DND-41 (cell line): ENCODE measurements around the gene TFF3.

Experiments
- ATAC-seq: fragments of 200-7000 bp; cut with Tn5 transposase; 3 replicates; pipeline ENCODE4 v1.9.1; 2021; ENCODE audit warnings: low read depth; ENCODE audit not compliant: insufficient read depth
- DNase-seq: peaks from one replicate; pipeline ENCODE4 v3.0.0-alpha.2; 2020
- H2AFZ ChIP-seq: 2 replicates; pipeline ENCODE4 v1.6.0; 2012; ENCODE audit warnings: low read depth, low read length
- H3K27ac ChIP-seq: 2 replicates; pipeline ENCODE4 v1.5.1; 2012; ENCODE audit warnings: low read length, inconsistent platforms
- H3K27me3 ChIP-seq: fragments of 200-600 bp; sonication (generic); 2 replicates; pipeline ENCODE4 v1.6.0; 2012; ENCODE audit warnings: low read length, mild to moderate bottlenecking, inconsistent platforms; ENCODE audit not compliant: insufficient read depth, poor library complexity
- H3K36me3 ChIP-seq: 2 replicates; pipeline ENCODE4 v1.5.1; 2012; ENCODE audit warnings: low read length, inconsistent platforms; ENCODE audit not compliant: insufficient read depth
- H3K4me1 ChIP-seq: 2 replicates; pipeline ENCODE4 v1.5.1; 2012; ENCODE audit warnings: mild to moderate bottlenecking, low read length; ENCODE audit not compliant: insufficient read depth
- H3K4me2 ChIP-seq: 2 replicates; pipeline ENCODE4 v1.6.0; 2012; ENCODE audit warnings: mild to moderate bottlenecking, moderate library complexity, low read length, inconsistent platforms; ENCODE audit not compliant: insufficient read depth
- H3K4me3 ChIP-seq, 2 experiments: fragments of 200-600 bp in 1 of 2; shearing (Covaris generic) in 1 of 2; 2 replicates each; pipeline ENCODE4 v1.5.1; 2012 to 2016; ENCODE audit warnings: inconsistent platforms in 2 of 2, low read length in 2 of 2, mild to moderate bottlenecking in 2 of 2, low read depth in 1 of 2, moderate library complexity in 1 of 2
- H3K79me2 ChIP-seq: 2 replicates; pipeline ENCODE4 v1.6.0; 2012; ENCODE audit warnings: low read length, inconsistent platforms; ENCODE audit not compliant: insufficient read depth
- H3K9ac ChIP-seq: 2 replicates; pipeline ENCODE4 v1.6.0; 2012; ENCODE audit warnings: low read depth, mild to moderate bottlenecking, inconsistent platforms, low read length, moderate library complexity
- H3K9me3 ChIP-seq: 2 replicates; pipeline ENCODE4 v1.5.1; 2012; ENCODE audit warnings: low read length, moderate library complexity, mild to moderate bottlenecking, inconsistent platforms; ENCODE audit not compliant: insufficient read depth, severe bottlenecking
- H4K20me1 ChIP-seq: 2 replicates; pipeline ENCODE4 v1.6.0; 2012; ENCODE audit warnings: low read length; ENCODE audit not compliant: insufficient read depth
- EZH2 ChIP-seq: IDR thresholded peaks from 3 replicates; pipeline ENCODE4 v1.6.1; 2012; ENCODE audit warnings: borderline replicate concordance, low read depth, mild to moderate bottlenecking, moderate library complexity, low read length, inconsistent platforms; ENCODE audit not compliant: severe bottlenecking
- TF ChIP-seq, protein P1 (sequence below): IDR thresholded peaks from 2 replicates; pipeline ENCODE4 v1.5.1; 2012; ENCODE audit warnings: borderline replicate concordance, low read length, moderate library complexity, mild to moderate bottlenecking; ENCODE audit not compliant: poor library complexity, severe bottlenecking; ENCODE audit errors: extremely low read depth

The TFF3 gene

GRCh38 chr21:42349420-42350317 is 34.5 kb upstream of the TFF3 start:
- no peak for TF ChIP-seq EZH2
- Histone ChIP-seq H3K36me3 (no peaks in the 10 kb centered on the region), H3K27me3 (no peaks in the 10 kb centered on the region), H3K4me2 (no peak overlapping the region), H3K9me3 (no peaks in the 10 kb centered on the region), H3K4me1 (no peaks in the 10 kb centered on the region), H3K79me2 (no peaks in the 10 kb centered on the region), H3K27ac (no peak overlapping the region), H2AFZ (no peak overlapping the region), H4K20me1 (no peaks in the 10 kb centered on the region), H3K4me3 (no peak overlapping the region), H3K9ac (no peak overlapping the region)
- no peak for ATAC-seq
- no peak for DNase-seq

DNA sequence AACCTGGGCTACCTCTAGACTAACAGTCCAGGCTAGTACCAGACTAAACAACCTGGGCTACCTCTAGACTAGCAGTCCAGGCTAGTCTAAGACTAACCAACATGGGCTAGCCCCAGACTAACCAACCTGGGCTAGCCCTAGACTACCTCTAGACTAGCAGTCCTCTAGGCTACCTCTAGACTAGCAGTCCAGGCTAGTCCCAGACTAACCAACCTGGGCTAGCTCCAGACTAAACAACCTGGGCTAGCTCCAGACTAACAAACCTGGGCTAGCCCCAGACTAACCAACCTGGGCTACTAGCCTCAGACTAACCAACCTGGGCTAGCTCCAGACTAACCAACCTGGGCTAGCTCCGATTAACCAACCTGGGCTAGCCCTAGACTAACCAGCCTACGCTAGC is 33.6 kb upstream of the TFF3 start:
- Histone ChIP-seq H2AFZ (no peak overlapping the region), H3K4me2 (no peak overlapping the region), H4K20me1 (no peaks in the 10 kb centered on the region), H3K27me3 (no peaks in the 10 kb centered on the region), H3K79me2 (no peaks in the 10 kb centered on the region), H3K36me3 (no peaks in the 10 kb centered on the region), H3K27ac (no peak overlapping the region), H3K4me3 (no peak overlapping the region), H3K4me1 (no peaks in the 10 kb centered on the region), H3K9ac (no peak overlapping the region), H3K9me3 (no peaks in the 10 kb centered on the region)
- DNase-seq (no peak), ATAC-seq (no peak)
- TF ChIP-seq, protein P1, sequence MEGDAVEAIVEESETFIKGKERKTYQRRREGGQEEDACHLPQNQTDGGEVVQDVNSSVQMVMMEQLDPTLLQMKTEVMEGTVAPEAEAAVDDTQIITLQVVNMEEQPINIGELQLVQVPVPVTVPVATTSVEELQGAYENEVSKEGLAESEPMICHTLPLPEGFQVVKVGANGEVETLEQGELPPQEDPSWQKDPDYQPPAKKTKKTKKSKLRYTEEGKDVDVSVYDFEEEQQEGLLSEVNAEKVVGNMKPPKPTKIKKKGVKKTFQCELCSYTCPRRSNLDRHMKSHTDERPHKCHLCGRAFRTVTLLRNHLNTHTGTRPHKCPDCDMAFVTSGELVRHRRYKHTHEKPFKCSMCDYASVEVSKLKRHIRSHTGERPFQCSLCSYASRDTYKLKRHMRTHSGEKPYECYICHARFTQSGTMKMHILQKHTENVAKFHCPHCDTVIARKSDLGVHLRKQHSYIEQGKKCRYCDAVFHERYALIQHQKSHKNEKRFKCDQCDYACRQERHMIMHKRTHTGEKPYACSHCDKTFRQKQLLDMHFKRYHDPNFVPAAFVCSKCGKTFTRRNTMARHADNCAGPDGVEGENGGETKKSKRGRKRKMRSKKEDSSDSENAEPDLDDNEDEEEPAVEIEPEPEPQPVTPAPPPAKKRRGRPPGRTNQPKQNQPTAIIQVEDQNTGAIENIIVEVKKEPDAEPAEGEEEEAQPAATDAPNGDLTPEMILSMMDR, result no peak
- no peak for TF ChIP-seq EZH2

- no peaks in the 10 kb centered on the region for H3K79me2 ChIP-seq
- no peak overlapping the region for H3K4me3 ChIP-seq
- no peaks in the 10 kb centered on the region for H4K20me1 ChIP-seq
- H3K9ac ChIP-seq, result no peak overlapping the region
- no peak overlapping the region for H3K27ac ChIP-seq
- H2AFZ ChIP-seq, result no peak overlapping the region
- H3K27me3 ChIP-seq, result no peaks in the 10 kb centered on the region
- H3K4me1 ChIP-seq, result no peaks in the 10 kb centered on the region
- DNase-seq, result no peak
- TF ChIP-seq, protein P1, result no peak
- TF ChIP-seq EZH2, result no peak
- no peak for ATAC-seq
- H3K36me3 ChIP-seq, result no peaks in the 10 kb centered on the region
- H3K9me3 ChIP-seq, result no peaks in the 10 kb centered on the region
- no peak overlapping the region for H3K4me2 ChIP-seq
Measured at GRCh38 chr21:42347601-42348327, 32.6 kb upstream of the TFF3 start.
